ENCODE data around the gene ZNF579.

The ZNF579 gene

DNA sequence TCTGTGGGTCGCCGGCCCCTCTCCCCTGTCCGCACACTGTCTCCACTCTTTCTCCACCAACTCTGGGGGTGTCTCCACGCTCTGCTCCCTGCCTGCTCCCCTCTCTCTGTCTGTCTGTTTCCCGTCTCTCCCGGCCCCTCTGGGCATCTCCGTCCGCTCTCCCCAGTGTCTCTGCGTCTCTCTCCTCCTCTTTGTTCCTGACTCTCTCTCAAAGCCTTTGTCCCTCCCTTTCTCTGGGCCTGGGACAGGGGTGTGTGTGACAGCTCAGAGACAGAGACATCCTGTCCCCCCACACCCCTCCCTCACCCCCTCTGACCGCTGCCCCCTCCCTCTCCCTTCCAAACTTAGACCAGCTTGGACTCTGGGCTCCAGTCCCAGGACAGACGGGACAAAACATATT is 34.6 kb downstream of the ZNF579 start:
- DNase-seq (ENCODE audit: low read depth) = no peak
- TF ChIP-seq, protein P1, sequence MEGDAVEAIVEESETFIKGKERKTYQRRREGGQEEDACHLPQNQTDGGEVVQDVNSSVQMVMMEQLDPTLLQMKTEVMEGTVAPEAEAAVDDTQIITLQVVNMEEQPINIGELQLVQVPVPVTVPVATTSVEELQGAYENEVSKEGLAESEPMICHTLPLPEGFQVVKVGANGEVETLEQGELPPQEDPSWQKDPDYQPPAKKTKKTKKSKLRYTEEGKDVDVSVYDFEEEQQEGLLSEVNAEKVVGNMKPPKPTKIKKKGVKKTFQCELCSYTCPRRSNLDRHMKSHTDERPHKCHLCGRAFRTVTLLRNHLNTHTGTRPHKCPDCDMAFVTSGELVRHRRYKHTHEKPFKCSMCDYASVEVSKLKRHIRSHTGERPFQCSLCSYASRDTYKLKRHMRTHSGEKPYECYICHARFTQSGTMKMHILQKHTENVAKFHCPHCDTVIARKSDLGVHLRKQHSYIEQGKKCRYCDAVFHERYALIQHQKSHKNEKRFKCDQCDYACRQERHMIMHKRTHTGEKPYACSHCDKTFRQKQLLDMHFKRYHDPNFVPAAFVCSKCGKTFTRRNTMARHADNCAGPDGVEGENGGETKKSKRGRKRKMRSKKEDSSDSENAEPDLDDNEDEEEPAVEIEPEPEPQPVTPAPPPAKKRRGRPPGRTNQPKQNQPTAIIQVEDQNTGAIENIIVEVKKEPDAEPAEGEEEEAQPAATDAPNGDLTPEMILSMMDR (conservative IDR thresholded peaks at IDR 0.05; ENCODE audit: control insufficient read depth, insufficient read depth, low read depth, low read length) = no peak
- no peak overlapping the region for H3K4me3 ChIP-seq (ENCODE audit: control insufficient read depth, low read depth, low read length)

DNA sequence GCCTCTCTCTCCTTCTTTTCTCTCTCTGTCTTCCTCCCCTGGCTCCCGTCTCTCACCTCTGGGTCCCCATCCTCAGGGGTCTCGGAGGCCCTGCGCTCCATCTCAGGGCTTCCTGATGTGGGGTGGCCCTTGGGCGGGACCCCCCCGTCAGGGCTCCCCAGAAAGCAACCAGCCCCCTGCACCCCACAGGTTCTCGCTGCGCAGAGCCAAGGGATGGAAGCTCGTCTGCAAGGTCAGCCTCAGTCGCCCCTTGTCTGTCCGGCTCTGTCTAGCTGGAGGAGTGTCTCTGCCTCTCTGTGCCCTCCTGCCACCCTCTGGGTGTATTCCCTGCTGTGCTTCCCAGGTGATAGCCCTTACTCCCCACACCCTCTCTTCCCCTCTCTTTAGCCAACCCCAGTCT is 35.2 kb downstream of the ZNF579 start, which contains the start of gene SBK3:
TSS of gene SBK3 (minus strand) at position 101 of the 400 bp plus-strand sequence. CDS start at position 101, 0 bp downstream.
- H3K4me3 ChIP-seq (ENCODE audit: control insufficient read depth, low read depth, low read length) = no peak within 1 kb of the TSS
- DNase-seq (ENCODE audit: low read depth) = no peak
- TF ChIP-seq, protein P1 (conservative IDR thresholded peaks at IDR 0.05; ENCODE audit: control insufficient read depth, insufficient read depth, low read depth, low read length) = no peak

DNA sequence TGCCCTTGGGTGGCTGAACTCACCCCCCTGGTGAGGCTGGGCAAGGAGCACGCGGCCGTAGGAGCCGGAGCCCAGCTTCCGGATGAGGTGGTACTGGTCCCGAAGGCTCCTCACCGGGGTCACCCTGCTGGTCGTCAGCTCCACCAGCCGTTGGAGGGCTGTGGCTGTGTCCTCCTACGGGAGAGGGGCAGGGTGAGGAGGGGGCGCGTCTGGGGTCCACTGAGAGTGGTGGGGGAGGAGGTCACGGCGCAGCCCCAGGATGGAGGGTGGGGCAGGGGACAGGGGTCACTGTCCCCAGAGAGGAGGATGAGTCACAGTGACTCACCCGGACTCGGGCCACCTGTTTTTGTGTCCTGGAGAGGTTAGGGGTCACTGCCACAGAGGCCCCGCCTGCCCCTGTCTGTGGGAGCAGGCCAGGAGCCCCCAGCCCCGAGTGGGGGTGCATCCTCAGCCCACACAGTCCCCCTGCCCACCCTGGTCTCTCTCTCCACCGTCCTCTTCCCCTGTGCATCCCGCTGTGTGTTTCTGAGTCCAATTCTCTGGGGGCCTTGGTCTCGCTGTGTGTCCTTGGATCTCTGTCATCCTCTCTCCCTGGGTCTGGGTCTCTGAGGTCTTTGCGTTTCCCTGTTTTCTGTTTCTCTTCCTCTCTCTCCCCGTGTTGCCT is 35.7 kb downstream of the ZNF579 start:
- TF ChIP-seq, protein P1 (conservative IDR thresholded peaks at IDR 0.05; ENCODE audit: control insufficient read depth, insufficient read depth, low read depth, low read length) = no peak
- H3K4me3 ChIP-seq (ENCODE audit: control insufficient read depth, low read depth, low read length) = no peak overlapping the region
- DNase-seq (ENCODE audit: low read depth) = no peak

DNA sequence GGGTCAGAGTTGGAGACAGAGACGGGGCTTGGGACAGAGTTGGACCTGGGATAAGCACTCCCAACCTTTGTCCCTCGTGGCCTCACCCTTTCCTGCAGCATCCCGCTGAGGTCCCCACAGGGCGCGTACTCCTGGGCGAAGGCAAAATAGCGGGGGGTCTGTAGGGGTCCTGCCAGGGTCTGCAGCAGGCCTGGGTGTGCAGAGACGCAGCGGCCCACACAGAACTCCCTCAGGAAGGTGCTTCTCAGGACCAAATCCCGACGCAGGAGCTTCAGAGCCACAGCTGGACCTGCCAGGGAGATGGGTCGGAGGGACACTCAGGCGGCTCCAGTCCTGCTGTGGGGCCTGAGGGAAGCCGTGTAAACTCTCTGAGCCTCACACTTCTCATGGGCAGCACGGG is 36.6 kb downstream of the ZNF579 start:
- no peak for DNase-seq (ENCODE audit: low read depth)
- TF ChIP-seq, protein P1 (conservative IDR thresholded peaks at IDR 0.05; ENCODE audit: control insufficient read depth, insufficient read depth, low read depth, low read length) = no peak
- no peak overlapping the region for H3K4me3 ChIP-seq (ENCODE audit: control insufficient read depth, low read depth, low read length)

DNA sequence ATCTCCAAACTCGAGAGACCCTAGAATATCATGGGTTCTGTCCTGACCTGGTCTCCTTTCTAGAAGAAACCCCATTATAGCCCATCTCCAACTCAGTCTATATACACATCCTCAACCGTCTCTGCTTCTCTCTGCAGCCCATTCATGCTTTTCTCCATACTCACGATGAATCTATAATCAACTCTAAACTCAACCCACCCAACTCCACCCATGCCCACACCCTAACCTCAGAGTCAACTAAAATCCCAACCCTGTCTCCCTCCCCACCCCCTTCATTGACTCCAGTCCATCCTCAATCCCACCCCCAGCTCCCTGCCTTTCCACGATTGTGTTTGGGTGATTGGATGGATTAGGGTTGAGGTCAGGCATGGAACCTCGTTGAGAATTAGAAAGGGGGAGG is 37.1 kb downstream of the ZNF579 start:
- TF ChIP-seq, protein P1 (conservative IDR thresholded peaks at IDR 0.05; ENCODE audit: control insufficient read depth, insufficient read depth, low read depth, low read length) = no peak
- H3K4me3 ChIP-seq (ENCODE audit: control insufficient read depth, low read depth, low read length) = no peak overlapping the region
- no peak for DNase-seq (ENCODE audit: low read depth)

DNA sequence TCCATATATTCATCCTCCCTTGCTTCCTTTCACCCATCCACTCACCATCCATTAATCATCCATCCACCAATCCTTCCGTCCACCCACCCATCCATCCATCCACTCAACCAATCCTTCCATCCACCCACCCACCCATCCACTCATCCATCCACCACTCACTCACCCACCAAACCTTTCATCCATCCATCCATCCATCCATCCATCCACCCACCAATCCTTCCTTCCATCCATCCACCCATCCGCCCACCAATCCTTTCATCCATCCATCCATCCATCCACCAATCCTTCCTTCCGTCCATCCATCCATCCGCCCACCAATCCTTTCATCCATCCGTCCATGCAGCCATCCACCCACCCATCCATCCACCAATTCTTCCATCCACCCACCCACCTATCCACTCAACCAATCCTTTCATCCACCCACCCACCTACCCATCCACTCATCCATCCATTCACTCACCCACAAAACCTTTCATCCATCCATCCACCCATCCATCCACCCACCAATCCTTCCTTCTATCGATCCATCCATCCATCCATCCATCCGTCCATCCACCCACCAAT is 38.3 kb downstream of the ZNF579 start:
- DNase-seq (ENCODE audit: low read depth) = no peak
- no peak overlapping the region for H3K4me3 ChIP-seq (ENCODE audit: control insufficient read depth, low read depth, low read length)
- TF ChIP-seq, protein P1 (conservative IDR thresholded peaks at IDR 0.05; ENCODE audit: control insufficient read depth, insufficient read depth, low read depth, low read length) = no peak

Measured in fibroblast of mammary gland (primary cell).